Measurements from ENCODE around the gene PADI3. TPM values are rescaled to one million over a fixed set of nuclear protein-coding genes. Genes with fewer than 3 reads are reported as not detected.

The PADI3 gene
- total and polyA plus RNA-seq, 9 of the 15 experiments (the other 6 are each of a cell fraction or from before 2014, with no cell fraction given), result not detected

- peak; percentile 97 for ATAC-seq
- 11% methylated on average over 18 of the region's 18 CpGs for WGBS (ENCODE audit: insufficient coverage, low coverage, missing lambda C conversion rate)
- H2AFZ ChIP-seq (ENCODE audit: low read depth, low read length), result no peak overlapping the region
- ChIA-PET POLR2A (interaction anchor here (1.3 to 1.4 kb wide), 2 partner anchors 11 to 15 kb away, joined by 4 to 5 read pairs; partner anchors contain the start of gene PADI3), CTCF (ENCODE audit: low intra/inter-chr PET ratio) (interaction anchor here (0.7 to 3.6 kb wide), 5 partner anchors 110 to 615 kb away, joined by 3 to 58 read pairs (median 4); no protein-coding TSS in a partner anchor)
- peaks cover 7% of the 10 kb centered on the region for H4K20me1 ChIP-seq (replicated peaks; ENCODE audit: control insufficient read depth, insufficient read depth, low read length)
- H3K27ac ChIP-seq (ENCODE audit: extremely low read depth, low read depth, low read length), result no peak overlapping the region
- peak; percentile 87 to 92 (median 91) for DNase-seq (ENCODE audit: extremely low read depth in 1 of 4, low spot score in 3 of 4)
- peaks cover 0 to 3% of the 10 kb centered on the region in 2 experiments; a peak in 1 of 5 replicates for H3K4me1 ChIP-seq (replicated peaks in 1 of 2; ENCODE audit: control insufficient read depth in 2 of 2, insufficient read depth in 2 of 2, low read length in 2 of 2)
- H3K79me2 ChIP-seq (ENCODE audit: control insufficient read depth, insufficient read depth, low read length), result no peaks in the 10 kb centered on the region
- in situ Hi-C loops (cut with MboI), result no loop called here
- BruUV-seq (replicated peaks), result no TSS peak
- peaks cover 4% of the 10 kb centered on the region for H3K9me1 ChIP-seq (ENCODE audit: control insufficient read depth, insufficient read depth, low read length)
- no peak overlapping the region for H3K4me3 ChIP-seq
- no peak overlapping the region for H3K4me2 ChIP-seq (ENCODE audit: insufficient read depth, low read length)
- peaks cover 13 to 53% of the 10 kb centered on the region in 2 experiments; a peak in 4 of 5 replicates for H3K27me3 ChIP-seq (ENCODE audit: control insufficient read depth in 2 of 2, insufficient read depth in 2 of 2, low read length in 2 of 2)
- intact Hi-C loops (cut with micrococcal nuclease), result loop anchor here (1.0 to 5.0 kb wide), 4 partner anchors 112 to 615 kb away; no protein-coding TSS in a partner anchor
- H3K36me3 ChIP-seq (ENCODE audit: control insufficient read depth, insufficient read depth, low read length), result no peaks in the 10 kb centered on the region
- no peaks in the 10 kb centered on the region for H3K9me3 ChIP-seq (replicated peaks; ENCODE audit: control insufficient read depth, insufficient read depth, low read depth, low read length)
- no peak overlapping the region; a peak in 1 of 4 replicates for H3K9ac ChIP-seq (ENCODE audit: insufficient read depth in 1 of 2, low read depth in 2 of 2, low read length in 2 of 2)
- FAIRE-seq, result peak; percentile 97
- TF ChIP-seq NCOA2 (IDR thresholded peaks at IDR 0.05; ENCODE audit: partially characterized antibody in 2 of 2), result no peak
- TF ChIP-seq FIP1L1 (IDR thresholded peaks at IDR 0.05; ENCODE audit: low read depth, low read length, poor library complexity, severe bottlenecking), result no peak
- no peak for TF ChIP-seq FOXM1 (IDR thresholded peaks at IDR 0.05; ENCODE audit: low read depth)
- TF ChIP-seq FOXM1 (CRISPR knock-in tag; IDR thresholded peaks at IDR 0.05; ENCODE audit: low read depth), result no peak
- no peak for TF ChIP-seq ARNT (IDR thresholded peaks at IDR 0.05)
- no peak for TF ChIP-seq NR0B1 (IDR thresholded peaks at IDR 0.05; ENCODE audit: partially characterized antibody)
- peak; percentile 73 for TF ChIP-seq FOSL1 (tag; conservative IDR thresholded peaks at IDR 0.05)
- peak; percentile 69; the same call in 1 of the 2 replicates for TF ChIP-seq RB1 (IDR thresholded peaks at IDR 0.05; ENCODE audit: low read depth)
- TF ChIP-seq, protein P1, sequence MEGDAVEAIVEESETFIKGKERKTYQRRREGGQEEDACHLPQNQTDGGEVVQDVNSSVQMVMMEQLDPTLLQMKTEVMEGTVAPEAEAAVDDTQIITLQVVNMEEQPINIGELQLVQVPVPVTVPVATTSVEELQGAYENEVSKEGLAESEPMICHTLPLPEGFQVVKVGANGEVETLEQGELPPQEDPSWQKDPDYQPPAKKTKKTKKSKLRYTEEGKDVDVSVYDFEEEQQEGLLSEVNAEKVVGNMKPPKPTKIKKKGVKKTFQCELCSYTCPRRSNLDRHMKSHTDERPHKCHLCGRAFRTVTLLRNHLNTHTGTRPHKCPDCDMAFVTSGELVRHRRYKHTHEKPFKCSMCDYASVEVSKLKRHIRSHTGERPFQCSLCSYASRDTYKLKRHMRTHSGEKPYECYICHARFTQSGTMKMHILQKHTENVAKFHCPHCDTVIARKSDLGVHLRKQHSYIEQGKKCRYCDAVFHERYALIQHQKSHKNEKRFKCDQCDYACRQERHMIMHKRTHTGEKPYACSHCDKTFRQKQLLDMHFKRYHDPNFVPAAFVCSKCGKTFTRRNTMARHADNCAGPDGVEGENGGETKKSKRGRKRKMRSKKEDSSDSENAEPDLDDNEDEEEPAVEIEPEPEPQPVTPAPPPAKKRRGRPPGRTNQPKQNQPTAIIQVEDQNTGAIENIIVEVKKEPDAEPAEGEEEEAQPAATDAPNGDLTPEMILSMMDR (IDR thresholded peaks at IDR 0.05 in 2 of 3, conservative IDR thresholded peaks at IDR 0.05 in 1 of 3; ENCODE audit: insufficient read depth in 2 of 3, low read depth in 1 of 3, low read length in 3 of 3), result peak; percentile 91 to 95 (median 94)
- TF ChIP-seq MAX (CRISPR knock-in tag; IDR thresholded peaks at IDR 0.05), result peak; percentile 51
- TF ChIP-seq ZKSCAN1 (IDR thresholded peaks at IDR 0.05; ENCODE audit: low read depth, low read length), result peak; percentile 100
- no peak for TF ChIP-seq AFF4 (CRISPR knock-in tag; IDR thresholded peaks at IDR 0.05)
- TF ChIP-seq MAFK (IDR thresholded peaks at IDR 0.05; ENCODE audit: low read length), result peak; percentile 49; the same call in 1 of the 2 replicates
Observed at GRCh38 chr1:17236779-17237560, 11.9 kb upstream of the PADI3 start.
